Naive thymus-derived CD8-positive, alpha-beta T cell (primary cell): ENCODE measurements around the gene SPTBN2. TPM values are rescaled to one million over a fixed set of nuclear protein-coding genes. Genes with fewer than 3 reads are reported as not detected.
A peak's percentile ranks its signal among the peaks of the same experiment; 100 is the strongest.

Experiments
- ATAC-seq, 2 donors: fragments of 150-1000 bp; cut with Tn5 transposase in 1 of 2; sonication (Bioruptor Pico), chemical (Tn5 transposase) in 1 of 2; 1 replicate in 1 of 2; 2 replicates in 1 of 2; pipeline ENCODE4 v1.10.0; 2021; ENCODE audit warnings: mild to moderate bottlenecking in 2 of 2, moderate library complexity in 2 of 2
- POLR2A ChIA-PET: fragments of 350-600 bp; sonication (Branson Sonifier 250); formaldehyde crosslinking; loops from one replicate; lab custom pipeline; 2021; ENCODE audit warnings: antibody characterized with exemption; lab: Charles Lee
- DNase-seq, 10 donors: peaks; one replicate each; pipeline versions ENCODE4 v3.0.0 to v3.0.0-alpha.2; 2020 to 2022
- H3K27ac Mint-ChIP-seq, 10 donors: one replicate each; pipeline ENCODE4 v1.8.0; 2020 to 2022; ENCODE audit warnings: mild to moderate bottlenecking in 10 of 10, mixed read lengths in 10 of 10, moderate library complexity in 4 of 10, inconsistent platforms in 1 of 10
- H3K27me3 Mint-ChIP-seq, 5 donors: one replicate each; pipeline ENCODE4 v1.8.0; 2021 to 2022; ENCODE audit warnings: mixed read lengths in 5 of 5
- H3K36me3 Mint-ChIP-seq, 3 donors: one replicate each; pipeline ENCODE4 v1.8.0; 2020 to 2022; ENCODE audit warnings: mixed read lengths in 3 of 3, mild to moderate bottlenecking in 2 of 3, inconsistent platforms in 1 of 3
- H3K4me1 Mint-ChIP-seq, 4 donors: one replicate each; pipeline ENCODE4 v1.8.0; 2021 to 2022; ENCODE audit warnings: mixed read lengths in 4 of 4
- H3K4me3 Mint-ChIP-seq, 10 donors: one replicate each; pipeline ENCODE4 v1.8.0; 2020 to 2022; ENCODE audit warnings: mild to moderate bottlenecking in 10 of 10, mixed read lengths in 10 of 10, moderate library complexity in 6 of 10, inconsistent platforms in 1 of 10
- H3K9me3 Mint-ChIP-seq, 9 donors: one replicate each; pipeline ENCODE4 v1.8.0; 2020 to 2022; ENCODE audit warnings: mixed read lengths in 9 of 9, mild to moderate bottlenecking in 3 of 9, inconsistent platforms in 1 of 9, moderate library complexity in 1 of 9
- polyA plus RNA-seq, 3 donors: library from polyadenylated mRNA; unstranded; fragments of 300-500 nt; fragmentation: Illumina TruSeq; gene quantifications; one replicate each; pipeline ENCODE4 v1.2.3, GENCODE V29; 2021
- total RNA-seq, 8 experiments: library from RNA in 2 of 8; stranded (reverse) in 2 of 8; gene quantifications; one replicate each; pipeline ENCODE4 v1.2.3 and lab custom pipeline; 2021 to 2026

Gene SPTBN2
- total RNA-seq (under 1 TPM; 0.47 to 0.62 TPM), polyA plus RNA-seq (under 1 TPM in 1 of 3 donors, not detected in 2; 0.04 TPM), total RNA-seq (lab: John Stamatoyannopoulos, UW) (0 to 1.2 (median 0.54) reads per million in 6 experiments)

- no peak for DNase-seq
- Mint-ChIP-seq H3K9me3 (no peaks in the 10 kb centered on the region), H3K4me1 (peaks cover 10 to 20% (median 17%) of the 10 kb centered on the region in 4 donors), H3K36me3 (peaks cover 2 to 5% (median 4%) of the 10 kb centered on the region in 3 donors), H3K4me3 (peak within 1 kb of the TSS; percentile 80 to 94 (median 86)), H3K27me3 (peaks cover 42 to 69% (median 64%) of the 10 kb centered on the region in 5 donors), H3K27ac (peak within 1 kb of the TSS in 5 of 10 donors; percentile 11 to 85 (median 29))
- no peak for ATAC-seq
- POLR2A ChIA-PET, result interaction anchor here (0.7 to 1.6 kb wide), 3 partner anchors 10 to 114 kb away, joined by 3 to 6 read pairs (median 4); partner anchors contain the start of gene RCE1
Measured at GRCh38 chr11:66728693-66729385, at the start of gene SPTBN2. Gene SPTBN2, minus strand, starts transcription at chr11:66729216. Its CDS starts 7,976 bp downstream, at chr11:66721240.

DNA sequence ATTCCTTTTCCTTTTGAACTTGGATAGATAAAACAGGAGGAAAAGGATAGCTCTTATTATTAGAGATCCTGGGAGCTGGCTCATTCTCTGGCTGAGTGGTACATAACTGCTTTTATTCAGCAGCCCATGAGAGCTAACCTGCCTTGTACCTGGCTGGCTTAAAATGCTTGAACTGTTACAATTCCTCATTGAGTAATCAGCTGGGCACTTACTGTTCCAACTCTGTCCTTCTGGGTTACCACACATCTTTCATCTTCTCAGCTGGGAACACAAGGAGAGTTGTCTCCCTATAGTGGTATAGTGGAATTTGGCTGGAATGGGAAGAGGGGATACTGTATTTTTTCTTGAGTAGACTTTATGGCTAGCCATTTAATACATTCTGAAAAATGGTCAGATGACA is 39.8 kb upstream of the SPTBN2 start:
- DNase-seq, result no peak
- Mint-ChIP-seq H3K27ac (no peak overlapping the region), H3K27me3 (no peaks in the 10 kb centered on the region), H3K4me3 (no peak overlapping the region), H3K4me1 (no peaks in the 10 kb centered on the region), H3K36me3 (peaks cover 0 to 1% (median 0%) of the 10 kb centered on the region in 3 donors), H3K9me3 (no peaks in the 10 kb centered on the region)
- ATAC-seq, result no peak
- POLR2A ChIA-PET, result interaction anchor here (0.6 kb wide), 1 partner anchor 132 kb away, joined by 3 read pairs; no protein-coding TSS in a partner anchor

GRCh38 chr11:66768088-66768521 is 39.1 kb upstream of the SPTBN2 start:
- POLR2A ChIA-PET, result no interaction called here
- no peak for DNase-seq
- Mint-ChIP-seq H3K9me3 (no peaks in the 10 kb centered on the region), H3K27ac (no peak overlapping the region), H3K4me1 (no peaks in the 10 kb centered on the region), H3K27me3 (no peaks in the 10 kb centered on the region), H3K36me3 (peaks cover 0 to 1% (median 0%) of the 10 kb centered on the region in 3 donors), H3K4me3 (no peak overlapping the region)
- ATAC-seq, result no peak

GRCh38 chr11:66767666-66768065 is 38.6 kb upstream of the SPTBN2 start:
- Mint-ChIP-seq H3K4me1 (no peaks in the 10 kb centered on the region), H3K27me3 (no peaks in the 10 kb centered on the region), H3K36me3 (peaks cover 0 to 1% (median 0%) of the 10 kb centered on the region in 3 donors), H3K27ac (no peak overlapping the region), H3K9me3 (no peaks in the 10 kb centered on the region), H3K4me3 (no peak overlapping the region)
- POLR2A ChIA-PET, result no interaction called here
- ATAC-seq (no peak), DNase-seq (no peak)

- Mint-ChIP-seq H3K36me3 (peaks cover under 1 to 4% (median 2%) of the 10 kb centered on the region in 3 donors), H3K27ac (no peak overlapping the region), H3K4me1 (no peaks in the 10 kb centered on the region), H3K9me3 (no peaks in the 10 kb centered on the region), H3K27me3 (no peaks in the 10 kb centered on the region), H3K4me3 (no peak overlapping the region)
- POLR2A ChIA-PET, result no interaction called here
- ATAC-seq (no peak), DNase-seq (no peak)
Measured at GRCh38 chr11:66766681-66767080, 37.7 kb upstream of the SPTBN2 start.

DNA sequence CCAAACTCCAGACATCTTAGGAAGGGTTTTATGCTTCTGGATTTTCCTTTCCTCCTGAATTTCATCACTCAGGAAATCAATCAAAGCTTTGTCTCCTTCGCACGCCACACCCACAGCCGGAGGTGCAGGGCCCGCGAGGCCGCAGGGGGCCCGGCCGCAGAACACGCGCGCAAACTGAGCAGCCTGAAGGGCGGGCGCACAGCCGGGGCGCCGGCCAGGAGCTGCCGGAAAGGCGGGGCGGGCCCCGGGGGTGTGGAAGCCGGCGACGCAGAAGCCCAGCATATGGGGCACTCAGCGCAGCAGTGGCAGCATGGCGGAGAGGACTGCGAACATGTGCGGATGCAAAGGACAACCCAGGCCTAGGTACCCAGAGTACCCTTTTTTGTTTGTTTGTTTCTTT is 33.1 kb upstream of the SPTBN2 start:
- Mint-ChIP-seq H3K4me1 (no peaks in the 10 kb centered on the region), H3K9me3 (no peaks in the 10 kb centered on the region), H3K27me3 (no peaks in the 10 kb centered on the region), H3K27ac (no peak overlapping the region), H3K4me3 (no peak overlapping the region), H3K36me3 (peaks cover 2 to 6% (median 4%) of the 10 kb centered on the region in 3 donors)
- POLR2A ChIA-PET, result no interaction called here
- ATAC-seq (no peak), DNase-seq (no peak)

GRCh38 chr11:66752148-66752547 is 23.1 kb upstream of the SPTBN2 start:
- peaks cover 0 to 4% (median 2%) of the 10 kb centered on the region in 3 donors for H3K36me3 Mint-ChIP-seq
- H3K27ac Mint-ChIP-seq, result no peak overlapping the region
- DNase-seq, result no peak
- no peaks in the 10 kb centered on the region for H3K27me3 Mint-ChIP-seq
- no peaks in the 10 kb centered on the region for H3K9me3 Mint-ChIP-seq
- no peak overlapping the region for H3K4me3 Mint-ChIP-seq
- ATAC-seq, result no peak
- H3K4me1 Mint-ChIP-seq, result peaks cover 0 to 2% (median 0%) of the 10 kb centered on the region in 4 donors
- POLR2A ChIA-PET, result no interaction called here

DNA sequence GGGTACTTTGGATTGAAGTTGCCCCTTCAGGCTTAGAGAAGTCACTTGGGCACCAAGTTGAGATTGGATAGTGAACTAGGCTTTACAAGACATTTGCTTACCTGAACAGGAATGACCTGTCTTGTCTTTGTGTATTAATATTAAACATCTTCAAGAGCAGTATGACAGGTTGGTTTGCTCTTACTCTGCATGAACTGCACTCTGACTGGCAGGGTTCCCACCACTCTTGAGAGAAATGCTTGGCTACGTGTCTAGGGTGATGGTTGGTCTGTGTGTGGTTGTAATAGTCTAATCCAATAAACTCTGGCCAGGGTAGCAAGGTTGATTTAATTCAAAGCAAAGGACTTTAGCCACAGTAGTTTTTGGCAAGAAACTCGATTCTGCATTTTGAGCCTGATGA is 20.1 kb upstream of the SPTBN2 start:
- POLR2A ChIA-PET, result interaction anchor here (0.6 to 0.7 kb wide), 2 partner anchors 15 to 181 kb away, joined by 3 to 4 read pairs; partner anchors contain the start of gene CTSF
- Mint-ChIP-seq H3K9me3 (no peaks in the 10 kb centered on the region), H3K4me3 (no peak overlapping the region), H3K27ac (no peak overlapping the region), H3K27me3 (no peaks in the 10 kb centered on the region), H3K4me1 (peaks cover 3 to 10% (median 5%) of the 10 kb centered on the region in 4 donors), H3K36me3 (peaks cover 0 to 4% (median 0%) of the 10 kb centered on the region in 3 donors)
- ATAC-seq (no peak), DNase-seq (no peak)

DNA sequence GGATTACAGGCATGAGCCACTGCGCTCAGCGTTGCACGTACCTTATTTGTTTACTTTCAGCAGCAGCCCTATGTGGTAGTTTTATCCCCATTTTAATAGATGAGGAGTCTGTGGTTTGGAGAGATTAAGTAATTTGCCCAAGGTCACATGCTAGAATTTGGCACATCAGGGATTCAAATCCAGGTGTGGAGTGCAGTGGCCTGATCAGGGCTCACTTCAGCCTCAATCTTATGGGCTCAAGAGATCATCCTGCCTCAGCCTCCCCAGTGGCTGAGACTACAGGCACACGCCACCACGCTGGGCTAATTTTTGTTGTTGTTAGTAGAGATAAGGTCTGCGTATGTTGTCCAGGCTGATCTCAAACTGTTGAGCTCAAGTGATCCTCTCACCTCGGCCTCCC is 18.5 kb upstream of the SPTBN2 start:
- peak overlapping the region in 2 of 10 donors; percentile 24 to 40 for H3K4me3 Mint-ChIP-seq
- H3K27ac Mint-ChIP-seq, result no peak overlapping the region
- H3K27me3 Mint-ChIP-seq, result no peaks in the 10 kb centered on the region
- no peaks in the 10 kb centered on the region for H3K9me3 Mint-ChIP-seq
- POLR2A ChIA-PET, result interaction anchor here (0.9 kb wide), 1 partner anchor 96 kb away, joined by 3 read pairs; the partner anchor contains the start of gene RCE1
- ATAC-seq (no peak), DNase-seq (no peak)
- peaks cover 0 to 2% (median 0%) of the 10 kb centered on the region in 3 donors for H3K36me3 Mint-ChIP-seq
- H3K4me1 Mint-ChIP-seq, result peaks cover 3 to 11% (median 8%) of the 10 kb centered on the region in 4 donors

DNA sequence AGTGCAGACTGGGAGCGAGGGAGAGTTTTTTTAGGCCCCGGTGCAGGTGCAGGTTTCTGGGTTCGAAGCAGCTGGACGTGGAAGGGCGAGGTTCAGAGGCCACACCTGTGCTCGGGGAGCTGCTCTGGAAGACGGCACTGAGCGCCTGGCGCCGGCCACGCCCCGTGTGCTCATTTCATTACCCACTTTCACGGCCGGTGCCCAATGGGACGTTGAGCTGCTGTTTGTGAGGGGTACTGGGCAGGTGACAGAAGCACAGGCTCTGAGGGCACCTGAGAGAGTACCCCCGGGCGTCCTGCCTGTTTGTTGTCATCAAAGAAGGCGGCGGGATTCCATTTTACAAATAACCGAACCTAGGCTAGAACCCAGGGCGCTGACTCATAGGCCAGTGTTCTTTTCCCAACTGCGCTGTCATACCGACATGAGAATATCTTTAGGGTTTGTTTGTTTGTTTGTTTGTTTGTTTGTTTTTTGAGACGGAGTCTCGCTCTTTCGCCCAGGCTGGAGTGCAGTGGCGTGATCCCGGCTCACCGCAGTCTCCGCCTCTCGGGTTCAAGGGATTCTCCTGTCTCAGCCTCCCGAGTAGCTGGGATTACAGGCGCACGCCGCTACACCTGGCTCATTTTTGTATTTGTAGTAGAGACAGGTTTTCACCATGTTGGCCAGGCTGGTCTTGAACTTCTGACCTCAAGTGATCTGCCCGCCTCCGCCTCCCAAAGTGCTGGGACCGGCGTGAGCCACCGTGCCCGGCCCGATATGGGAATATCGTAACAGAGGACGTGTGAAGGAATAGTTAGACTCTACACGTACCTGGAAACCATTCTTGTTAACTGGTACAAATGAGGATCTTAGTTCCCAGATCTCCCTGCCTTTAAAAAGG is 16.6 kb upstream of the SPTBN2 start:
- POLR2A ChIA-PET, result no interaction called here
- H3K27me3 Mint-ChIP-seq, result no peaks in the 10 kb centered on the region
- peaks cover 0 to 6% (median 0%) of the 10 kb centered on the region in 9 donors for H3K9me3 Mint-ChIP-seq
- DNase-seq (peak in 7 of 10 donors; percentile 17 to 33 (median 25)), ATAC-seq (peak; percentile 35 to 38)
- peak overlapping the region in 6 of 10 donors; percentile 69 to 90 (median 74) for H3K27ac Mint-ChIP-seq
- H3K4me1 Mint-ChIP-seq, result peaks cover 3 to 11% (median 8%) of the 10 kb centered on the region in 4 donors
- H3K36me3 Mint-ChIP-seq, result peaks cover 0 to 6% (median 0%) of the 10 kb centered on the region in 3 donors
- H3K4me3 Mint-ChIP-seq, result peak overlapping the region; percentile 92 to 96 (median 94)

- peak overlapping the region; percentile 92 to 96 (median 94) for H3K4me3 Mint-ChIP-seq
- peaks cover 3 to 11% (median 8%) of the 10 kb centered on the region in 4 donors for H3K4me1 Mint-ChIP-seq
- H3K27me3 Mint-ChIP-seq, result no peaks in the 10 kb centered on the region
- H3K36me3 Mint-ChIP-seq, result peaks cover 0 to 6% (median 0%) of the 10 kb centered on the region in 3 donors
- peak; percentile 89 to 91 for ATAC-seq
- peak; percentile 81 to 93 (median 90) for DNase-seq
- POLR2A ChIA-PET, result no interaction called here
- peak overlapping the region in 9 of 10 donors; percentile 43 to 96 (median 86) for H3K27ac Mint-ChIP-seq
- peaks cover 0 to 6% (median 0%) of the 10 kb centered on the region in 9 donors for H3K9me3 Mint-ChIP-seq
Measured at GRCh38 chr11:66744485-66745355, 15.7 kb upstream of the SPTBN2 start.
